Tibial nerve (tissue), 3 donors: ENCODE measurements around the gene ARAP1.

Experiments
- CTCF ChIP-seq, 5 experiments: fragments of 200-600 bp in 3 of 5; fragments of 450-650 bp in 2 of 5; sonication (generic) in 3 of 5; IDR thresholded peaks; one replicate each; pipeline ENCODE4 v1.5.1; 2016 to 2019; ENCODE audit warnings: antibody characterized with exemption in 5 of 5, mild to moderate bottlenecking in 3 of 5, moderate library complexity in 2 of 5
- POLR2A ChIP-seq, 2 donors: fragments of 450-650 bp; IDR thresholded peaks; one replicate each; pipeline ENCODE4 v1.6.1; 2017; ENCODE audit warnings: antibody characterized with exemption in 2 of 2, mild to moderate bottlenecking in 2 of 2, moderate library complexity in 2 of 2

- TF ChIP-seq POLR2A (IDR thresholded peaks at IDR 0.05) (no peak), CTCF (IDR thresholded peaks at IDR 0.05) (peak; percentile 45 to 64 (median 52))
These were observed 67.8 kb downstream of the ARAP1 start for GRCh38 chr11:72684236-72684912.
